Left colon (tissue), 2 donors: ENCODE measurements around the gene GNB1L. TPM values are rescaled to one million over a fixed set of nuclear protein-coding genes. Genes with fewer than 3 reads are reported as not detected.

ENCODE experiments used
- ATAC-seq: fragments of 200-7000 bp; cut with Tn5 transposase; one replicate; pipeline ENCODE4 v1.9.1; 2020; ENCODE audit warnings: mild to moderate bottlenecking, moderate library complexity
- DNase-seq, 2 donors: peaks; one replicate each; pipeline ENCODE4 v3.0.0-alpha.2; 2020
- intact Hi-C, 2 donors: fragments of 100-400 bp; cut with DNase I in 1 of 2; cut with micrococcal nuclease in 1 of 2; formaldehyde crosslinking; loops; one replicate each; pipeline versions ENCODE4 v1.11.2 to v1.14.0; 2022; cut with DNase I, micrococcal nuclease
- total RNA-seq, 2 donors: library from RNA; stranded (reverse); fragmentation: NEBNext Ultra II Directional; extraction: Animal tissue kit (Norgen Biotek cat#: 25700); gene quantifications; one replicate each; pipeline ENCODE4 v1.2.1, GENCODE V29; 2021
- donor health status: DM: no; HTN: no; CAD: no.
- donor health status: DM: yes; HTN: yes; CAD: no.

The GNB1L gene
- total RNA-seq, 2 donors from 2014 or later: 3.3 to 4.6 TPM

- ATAC-seq: no peak
- DNase-seq: no peak
- intact Hi-C loops: loop anchor here in 1 of 2 donors (10.0 kb wide), 1 partner anchor 57 kb away; the partner anchor contains the start of gene TBX1
Measured at GRCh38 chr22:19821523-19822300, 33.0 kb downstream of the GNB1L start.

- intact Hi-C loops: loop anchor here in 1 of 2 donors (10.0 kb wide), 1 partner anchor 56 kb away; the partner anchor contains the start of gene TBX1
- DNase-seq (no peak), ATAC-seq (no peak)
Measured at GRCh38 chr22:19820880-19821522, 33.7 kb downstream of the GNB1L start.

GRCh38 chr22:19819911-19820879 lies 34.5 kb downstream of the GNB1L start:
- ATAC-seq (no peak), DNase-seq (no peak)
- intact Hi-C loops: loop anchor here in 1 of 2 donors (10.0 kb wide), 1 partner anchor 55 kb away; the partner anchor contains the start of gene TBX1

- intact Hi-C loops: no loop called here
- no peak for DNase-seq
Measured at GRCh38 chr22:19819208-19819910, 35.3 kb downstream of the GNB1L start.

GRCh38 chr22:19818324-19819207 lies 36.1 kb downstream of the GNB1L start:
- no peak for ATAC-seq
- no peak for DNase-seq
- intact Hi-C loops: no loop called here

More at GRCh38 chr22:19819208-19819910, 35.3 kb downstream of the GNB1L start:
- no peak for ATAC-seq

- no peak for DNase-seq
- intact Hi-C loops: no loop called here
Measured at GRCh38 chr22:19816372-19817119, 38.1 kb downstream of the GNB1L start.

GRCh38 chr22:19815823-19816290 lies 38.8 kb downstream of the GNB1L start:
- DNase-seq (no peak), ATAC-seq (no peak)
- intact Hi-C loops: no loop called here

More at GRCh38 chr22:19816372-19817119, 38.1 kb downstream of the GNB1L start:
- ATAC-seq: no peak

- ATAC-seq (no peak), DNase-seq (no peak)
- intact Hi-C loops: no loop called here
Measured at GRCh38 chr22:19815093-19815822, 39.4 kb downstream of the GNB1L start.

GRCh38 chr22:19814428-19814827 lies 40.2 kb downstream of the GNB1L start:
- DNase-seq (no peak), ATAC-seq (no peak)
- intact Hi-C loops: no loop called here

GRCh38 chr22:19812910-19813309 lies 41.8 kb downstream of the GNB1L start:
- intact Hi-C loops: no loop called here
- no peak for DNase-seq
- no peak for ATAC-seq

- DNase-seq: no peak
- intact Hi-C loops: no loop called here
- no peak for ATAC-seq
Measured at GRCh38 chr22:19811811-19812771, 42.6 kb downstream of the GNB1L start.

- DNase-seq (no peak), ATAC-seq (no peak)
- intact Hi-C loops: no loop called here
Measured at GRCh38 chr22:19811211-19811621, 43.5 kb downstream of the GNB1L start.

GRCh38 chr22:19810381-19811201 lies 44.1 kb downstream of the GNB1L start:
- ATAC-seq: no peak
- intact Hi-C loops: no loop called here
- no peak for DNase-seq

GRCh38 chr22:19809741-19810140 lies 44.9 kb downstream of the GNB1L start:
- ATAC-seq (no peak), DNase-seq (no peak)
- intact Hi-C loops: no loop called here
